Stimulated activated CD8-positive, alpha-beta memory T cell treated with anti-CD3 and anti-CD28 coated beads, Interleukin-15, amount 100 ng/mL, for 4 hours (primary cell): ENCODE results near the gene OR2T8.

ENCODE experiments used
- DNase-seq, 2 donors: peaks; one replicate each; pipeline ENCODE4 v3.0.0-alpha.2; 2020; ENCODE audit warnings: low read depth in 2 of 2

Gene OR2T8

GRCh38 chr1:247962911-247963588 is 43.0 kb downstream of the OR2T8 start:
- DNase-seq = no peak

GRCh38 chr1:247964933-247965332 is 44.9 kb downstream of the OR2T8 start, which contains the start of gene OR2AK2:
Gene OR2AK2, plus strand, starts transcription at chr1:247965233. Its CDS starts 144 bp downstream, at chr1:247965377.
- no peak for DNase-seq

GRCh38 chr1:247966532-247967204 is 46.6 kb downstream of the OR2T8 start:
- DNase-seq = no peak
